ENCODE data around the gene TCEA2.

Gene TCEA2

DNA sequence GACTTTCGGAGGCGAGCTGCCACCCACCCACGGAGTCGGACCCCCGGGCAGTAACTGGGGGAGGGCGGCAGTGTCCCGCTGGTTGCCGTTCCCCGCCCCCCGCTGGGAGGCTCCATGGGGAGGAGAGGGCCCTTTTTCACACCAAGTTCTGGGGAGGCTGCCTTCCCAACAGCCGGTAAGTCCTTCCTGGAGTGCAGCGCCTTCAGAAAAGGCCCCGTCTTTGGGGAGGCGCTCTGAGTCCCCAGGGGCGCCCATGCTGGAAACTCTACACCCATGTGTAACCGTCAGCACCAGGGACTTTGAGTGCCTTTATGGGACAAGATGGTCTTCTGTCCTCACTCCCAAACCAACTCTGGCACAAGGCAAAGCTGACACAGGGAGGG is 13.1 kb upstream of the TCEA2 start:
- Histone ChIP-seq H3K4me3 (peak overlapping the region; percentile 73), H3K27ac (peak overlapping the region; percentile 87), H3K36me3 (ENCODE audit: insufficient read depth, low read length) (peaks cover 13% of the 10 kb centered on the region), H3K9ac (ENCODE audit: insufficient read length) (peak overlapping the region; percentile 60), H3K9me3 (ENCODE audit: low read depth, low read length) (no peaks in the 10 kb centered on the region)
- no peak for DNase-seq (ENCODE audit: low read depth, low spot score)
- TF ChIP-seq FOXP2 (optimal IDR thresholded peaks at IDR 0.05; ENCODE audit: control extremely low read depth, extremely low read length, insufficient read depth) = no peak
- no peak for TF ChIP-seq EZH2 (IDR thresholded peaks at IDR 0.05)
- TF ChIP-seq POLR2AphosphoS5 (IDR thresholded peaks at IDR 0.05; ENCODE audit: borderline replicate concordance, low read depth, low read length) = peak; percentile 58

DNA sequence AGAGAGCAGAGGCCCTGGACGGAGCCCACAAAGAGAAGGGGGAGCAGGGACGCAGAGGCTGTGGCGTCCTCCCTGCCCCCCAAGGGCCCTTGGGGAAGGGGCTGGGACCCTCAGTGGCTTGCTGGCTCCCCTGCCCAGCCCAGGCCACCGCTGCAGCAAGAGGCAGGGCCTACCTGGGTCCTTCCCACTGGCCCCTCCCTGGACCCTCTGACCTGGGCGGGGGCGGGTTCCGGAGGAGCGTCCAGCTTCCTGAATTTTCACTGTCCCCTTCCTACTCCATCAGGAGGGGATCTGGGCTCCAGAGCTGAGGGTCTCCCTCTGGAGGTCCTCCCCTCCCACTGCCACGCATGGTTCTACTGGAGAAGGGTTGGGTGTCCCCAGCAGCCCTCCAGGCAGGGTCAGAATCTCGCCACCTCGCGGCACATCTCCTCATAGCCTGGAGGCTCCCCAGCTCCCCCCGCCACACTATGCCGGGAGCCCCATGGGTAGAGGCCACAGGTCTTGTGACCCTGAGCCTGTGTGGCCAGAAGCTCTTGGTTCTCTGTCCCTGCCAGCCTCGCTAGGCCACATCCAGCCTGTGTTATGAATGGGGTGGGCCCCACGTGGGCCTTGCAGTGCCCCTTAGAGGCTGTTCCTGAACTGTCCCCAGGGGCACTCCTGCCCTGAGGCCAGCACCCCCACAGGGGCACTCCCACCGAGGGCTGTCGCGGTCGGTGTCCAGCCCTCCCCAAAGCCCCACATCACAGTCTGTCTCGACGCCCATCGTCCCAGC is 12.6 kb upstream of the TCEA2 start:
- Histone ChIP-seq H3K27ac (peak overlapping the region; percentile 87), H3K4me3 (peak overlapping the region; percentile 73), H3K9me3 (ENCODE audit: low read depth, low read length) (no peaks in the 10 kb centered on the region), H3K9ac (ENCODE audit: insufficient read length) (peak overlapping the region; percentile 60), H3K36me3 (ENCODE audit: insufficient read depth, low read length) (peaks cover 13% of the 10 kb centered on the region)
- no peak for DNase-seq (ENCODE audit: low read depth, low spot score)
- TF ChIP-seq EZH2 (IDR thresholded peaks at IDR 0.05) (no peak), FOXP2 (optimal IDR thresholded peaks at IDR 0.05; ENCODE audit: control extremely low read depth, extremely low read length, insufficient read depth) (no peak), POLR2AphosphoS5 (IDR thresholded peaks at IDR 0.05; ENCODE audit: borderline replicate concordance, low read depth, low read length) (no peak)

DNA sequence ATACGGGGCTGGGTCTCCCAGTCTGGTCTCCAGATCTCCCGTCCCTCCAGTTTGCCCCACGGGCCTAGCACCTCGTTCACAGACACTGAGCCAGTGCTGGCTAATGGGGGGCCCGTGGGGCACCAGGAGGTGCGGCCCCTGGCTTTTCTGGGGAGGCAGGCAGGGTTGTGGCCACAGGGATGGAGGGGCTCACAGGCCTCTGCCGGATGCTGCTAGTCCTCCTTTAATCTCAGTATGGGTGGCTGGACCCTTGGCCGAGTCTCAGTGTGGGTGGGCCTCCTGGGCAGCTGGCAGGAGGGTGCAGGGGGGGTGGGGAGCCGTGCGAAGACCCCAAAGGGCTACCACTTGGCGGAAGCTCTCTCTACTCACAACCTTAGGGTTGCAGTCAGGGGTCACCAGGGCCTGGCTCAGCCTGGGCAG is 12.0 kb upstream of the TCEA2 start:
- no peaks in the 10 kb centered on the region for H3K9me3 ChIP-seq (ENCODE audit: low read depth, low read length)
- no peak overlapping the region for H3K4me3 ChIP-seq
- H3K9ac ChIP-seq (ENCODE audit: insufficient read length) = no peak overlapping the region
- TF ChIP-seq FOXP2 (optimal IDR thresholded peaks at IDR 0.05; ENCODE audit: control extremely low read depth, extremely low read length, insufficient read depth) (no peak), EZH2 (IDR thresholded peaks at IDR 0.05) (no peak), POLR2AphosphoS5 (IDR thresholded peaks at IDR 0.05; ENCODE audit: borderline replicate concordance, low read depth, low read length) (no peak)
- no peak overlapping the region for H3K27ac ChIP-seq
- H3K36me3 ChIP-seq (ENCODE audit: insufficient read depth, low read length) = peaks cover 13% of the 10 kb centered on the region
- no peak for DNase-seq (ENCODE audit: low read depth, low spot score)

DNA sequence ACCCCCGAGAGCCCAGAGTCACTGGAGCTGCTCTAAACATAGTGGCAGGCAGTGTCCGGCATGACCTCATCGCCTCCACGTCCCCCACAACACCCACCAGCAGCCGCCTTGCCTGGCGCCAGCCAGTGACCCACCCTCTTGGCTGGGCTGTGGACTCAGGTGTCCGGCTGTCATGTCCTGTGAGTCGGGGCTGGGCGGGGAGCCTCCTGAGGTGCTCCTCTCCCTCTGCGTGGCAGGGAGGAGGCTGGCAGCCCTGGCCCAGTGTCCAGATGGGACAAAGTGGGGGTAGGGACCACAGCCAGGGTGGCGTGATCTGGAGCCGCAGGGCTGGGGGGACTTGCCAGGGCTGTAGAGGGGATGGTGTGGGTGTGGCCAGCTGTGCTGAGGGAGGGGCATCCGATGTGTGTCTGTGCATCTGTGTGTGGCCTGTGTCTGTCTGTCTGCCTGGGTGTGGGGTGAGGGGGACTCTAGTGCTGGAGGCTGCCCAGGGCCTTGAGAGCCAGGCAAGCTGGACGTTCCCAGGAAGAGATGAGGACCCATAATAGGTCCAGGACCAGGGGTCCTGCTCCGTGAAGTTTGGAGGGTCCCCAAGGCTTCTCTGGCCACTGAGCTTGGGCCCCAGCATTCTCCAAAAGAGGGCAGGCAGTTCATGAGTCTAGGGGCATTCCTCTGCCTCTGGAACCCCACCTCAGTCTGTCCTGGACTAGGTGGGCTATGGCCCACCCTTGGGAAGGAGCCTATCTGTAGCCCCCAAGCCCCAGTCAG is 11.3 kb upstream of the TCEA2 start:
- Histone ChIP-seq H3K36me3 (ENCODE audit: insufficient read depth, low read length) (peaks cover 12% of the 10 kb centered on the region), H3K27ac (0 out of 2 replicates have a peak overlapping the region, but pooled peaks have one; percentile 67), H3K9ac (ENCODE audit: insufficient read length) (no peak overlapping the region), H3K9me3 (ENCODE audit: low read depth, low read length) (no peaks in the 10 kb centered on the region), H3K4me3 (no peak overlapping the region)
- DNase-seq (ENCODE audit: low read depth, low spot score) = no peak
- no peak for TF ChIP-seq FOXP2 (optimal IDR thresholded peaks at IDR 0.05; ENCODE audit: control extremely low read depth, extremely low read length, insufficient read depth)
- no peak for TF ChIP-seq EZH2 (IDR thresholded peaks at IDR 0.05)
- TF ChIP-seq POLR2AphosphoS5 (IDR thresholded peaks at IDR 0.05; ENCODE audit: borderline replicate concordance, low read depth, low read length) = no peak

DNA sequence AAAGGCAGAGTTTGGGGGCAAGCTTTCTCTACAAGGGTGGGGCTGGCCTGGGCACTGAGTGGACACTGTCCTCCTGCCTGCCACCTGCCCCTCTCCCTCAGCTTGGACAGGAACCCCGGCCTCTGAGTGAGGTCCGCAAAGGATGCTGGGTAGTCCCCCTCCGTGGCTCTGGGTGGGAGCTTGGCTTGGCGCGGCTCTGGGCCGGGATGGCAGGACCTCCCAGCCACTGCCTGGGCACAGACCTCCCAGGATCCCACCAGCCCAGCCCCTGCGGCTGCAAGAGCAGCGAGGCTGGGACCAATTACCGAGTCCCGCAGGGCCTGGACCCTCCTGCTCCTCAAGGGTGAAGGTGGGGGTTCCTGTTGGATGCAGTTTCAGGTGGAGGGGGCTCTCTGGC is 10.7 kb upstream of the TCEA2 start:
- peak overlapping the region; percentile 67 for H3K27ac ChIP-seq
- no peak overlapping the region for H3K9ac ChIP-seq (ENCODE audit: insufficient read length)
- no peaks in the 10 kb centered on the region for H3K9me3 ChIP-seq (ENCODE audit: low read depth, low read length)
- no peak overlapping the region for H3K4me3 ChIP-seq
- TF ChIP-seq FOXP2 (optimal IDR thresholded peaks at IDR 0.05; ENCODE audit: control extremely low read depth, extremely low read length, insufficient read depth) = no peak
- TF ChIP-seq POLR2AphosphoS5 (IDR thresholded peaks at IDR 0.05; ENCODE audit: borderline replicate concordance, low read depth, low read length) = no peak
- TF ChIP-seq EZH2 (IDR thresholded peaks at IDR 0.05) = no peak
- peaks cover 6% of the 10 kb centered on the region for H3K36me3 ChIP-seq (ENCODE audit: insufficient read depth, low read length)
- no peak for DNase-seq (ENCODE audit: low read depth, low spot score)

DNA sequence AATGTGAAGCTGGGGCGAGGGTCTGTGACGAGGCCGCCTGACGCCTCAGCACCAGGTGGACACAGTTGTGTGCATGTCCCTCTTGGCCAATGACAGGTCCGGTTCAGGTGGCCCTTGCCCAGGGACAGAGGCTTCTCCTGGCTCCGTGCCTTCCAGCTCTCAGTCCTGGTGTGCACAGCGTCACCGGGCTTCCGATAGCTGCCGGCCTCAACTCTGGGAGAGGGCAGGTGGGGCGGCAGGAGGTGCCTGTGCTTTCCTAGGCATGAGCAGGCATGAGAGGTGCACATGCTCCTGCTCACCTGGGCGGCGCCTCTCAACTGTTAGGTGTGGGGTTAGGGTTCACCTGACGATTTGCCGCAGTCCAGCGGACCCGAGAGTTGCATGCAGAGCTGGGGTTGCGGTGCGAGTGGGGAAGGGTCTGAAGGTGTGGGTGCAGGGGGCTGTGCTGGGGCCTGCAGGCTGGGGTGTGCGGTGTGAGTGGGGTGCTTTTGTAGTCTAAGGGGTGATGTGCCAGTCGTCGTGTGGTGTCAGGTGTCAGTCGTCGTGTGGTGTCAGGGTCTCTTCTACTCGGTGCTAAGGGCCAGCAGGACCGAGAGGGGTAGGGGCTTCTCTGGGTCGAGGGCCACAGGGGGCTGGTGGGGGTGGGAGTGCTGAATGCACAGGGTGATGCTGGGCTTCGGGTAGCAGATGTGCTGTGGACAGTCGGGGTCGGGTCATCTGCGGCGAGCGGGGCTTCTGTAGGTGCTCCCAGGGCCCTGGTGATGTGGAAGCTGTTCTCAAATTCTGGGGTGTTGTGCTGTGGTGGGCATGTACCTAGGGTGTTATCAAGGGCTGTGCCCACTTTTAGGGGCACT is 9.8 kb upstream of the TCEA2 start:
- no peak for DNase-seq (ENCODE audit: low read depth, low spot score)
- Histone ChIP-seq H3K9me3 (ENCODE audit: low read depth, low read length) (no peaks in the 10 kb centered on the region), H3K36me3 (ENCODE audit: insufficient read depth, low read length) (peaks cover under 1% of the 10 kb centered on the region; the same call in 1 of the 2 replicates), H3K4me3 (no peak overlapping the region), H3K9ac (ENCODE audit: insufficient read length) (no peak overlapping the region), H3K27ac (peak overlapping the region; percentile 67)
- TF ChIP-seq POLR2AphosphoS5 (IDR thresholded peaks at IDR 0.05; ENCODE audit: borderline replicate concordance, low read depth, low read length) (no peak), FOXP2 (optimal IDR thresholded peaks at IDR 0.05; ENCODE audit: control extremely low read depth, extremely low read length, insufficient read depth) (no peak), EZH2 (IDR thresholded peaks at IDR 0.05) (no peak)

DNA sequence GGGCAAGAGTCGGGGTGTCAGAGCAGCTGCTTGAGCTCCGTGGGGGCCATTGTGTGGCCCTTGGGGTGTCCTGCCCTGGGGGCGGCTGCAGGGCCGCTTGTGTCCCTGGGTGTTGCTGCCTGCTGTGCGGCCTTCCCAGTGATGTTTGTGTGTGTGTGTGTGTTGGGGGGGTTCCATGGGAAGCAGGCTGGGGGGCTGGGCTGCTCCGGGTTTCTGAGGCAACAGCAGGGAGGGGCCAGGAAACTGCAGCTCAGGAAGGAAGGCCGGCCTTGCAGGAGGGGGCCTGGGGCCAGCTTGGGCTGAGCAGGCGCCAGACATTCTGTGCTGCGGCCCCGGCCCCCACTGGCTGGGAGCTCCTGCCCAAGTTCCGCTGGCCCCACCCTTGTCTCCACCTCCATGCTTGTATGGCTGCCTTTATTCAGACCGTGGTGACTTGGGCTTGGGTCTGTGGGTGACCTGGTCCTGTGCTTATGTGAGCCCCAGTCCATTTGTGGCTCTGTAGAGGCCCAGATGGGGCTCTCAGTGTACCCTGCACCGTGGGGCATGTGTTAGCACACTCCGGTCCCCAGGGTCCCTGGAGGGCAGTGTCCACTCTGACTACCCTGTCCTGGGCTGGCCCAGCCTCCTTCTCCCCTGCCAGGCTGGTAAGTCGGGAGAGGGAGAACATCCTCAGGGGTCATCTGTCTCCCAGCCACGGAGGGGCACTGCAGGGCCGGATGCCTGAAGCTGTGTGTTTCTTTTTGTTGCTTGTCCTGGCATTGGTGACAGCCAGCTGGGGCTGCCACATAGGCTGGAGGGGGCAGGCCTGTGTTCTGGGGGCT is 8.9 kb upstream of the TCEA2 start:
- Histone ChIP-seq H3K9me3 (ENCODE audit: low read depth, low read length) (no peaks in the 10 kb centered on the region), H3K9ac (ENCODE audit: insufficient read length) (no peak overlapping the region), H3K4me3 (peak overlapping the region; percentile 54), H3K27ac (peak overlapping the region; percentile 85), H3K36me3 (ENCODE audit: insufficient read depth, low read length) (no peaks in the 10 kb centered on the region)
- TF ChIP-seq POLR2AphosphoS5 (IDR thresholded peaks at IDR 0.05; ENCODE audit: borderline replicate concordance, low read depth, low read length) (peak; percentile 59; the same call in 1 of the 2 replicates), FOXP2 (optimal IDR thresholded peaks at IDR 0.05; ENCODE audit: control extremely low read depth, extremely low read length, insufficient read depth) (no peak)
- DNase-seq (ENCODE audit: low read depth, low spot score) = no peak

Measured in SK-N-MC (cell line).